GM19452 (cell line): ENCODE results near the gene MRAP2.

ENCODE experiments used
- ATAC-seq: cut with Tn5 transposase; IDR thresholded peaks from one replicate; pipeline ENCODE4 v1.9.1; 2021; ENCODE audit not compliant: unreplicated experiment

MRAP2 gene

GRCh38 chr6:84033523-84034451, at the start of gene MRAP2:
Gene MRAP2 (plus strand): TSS chr6:84033772. CDS start chr6:84055319, 21,547 bp downstream.
- peak; percentile 58 for ATAC-seq

DNA sequence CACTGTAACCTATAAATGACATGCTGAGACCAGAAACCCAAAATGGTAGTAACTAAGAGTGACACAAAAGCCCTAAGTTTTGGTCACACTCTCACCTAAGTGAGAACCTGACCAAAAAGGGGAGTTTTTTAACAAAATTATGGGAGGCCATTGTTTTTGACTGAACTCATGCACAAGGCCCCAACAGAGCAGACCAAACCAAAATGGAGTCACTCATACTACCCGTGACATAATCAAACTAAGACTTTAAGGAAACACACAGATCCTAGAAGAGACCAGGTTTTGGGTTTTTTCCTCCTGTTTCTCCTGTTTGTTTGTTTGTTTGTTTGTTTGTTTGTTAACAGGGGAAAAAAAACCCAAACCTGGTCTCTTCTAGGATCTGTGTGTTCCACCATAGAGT, 49.2 kb upstream of the MRAP2 start:
- no peak for ATAC-seq

DNA sequence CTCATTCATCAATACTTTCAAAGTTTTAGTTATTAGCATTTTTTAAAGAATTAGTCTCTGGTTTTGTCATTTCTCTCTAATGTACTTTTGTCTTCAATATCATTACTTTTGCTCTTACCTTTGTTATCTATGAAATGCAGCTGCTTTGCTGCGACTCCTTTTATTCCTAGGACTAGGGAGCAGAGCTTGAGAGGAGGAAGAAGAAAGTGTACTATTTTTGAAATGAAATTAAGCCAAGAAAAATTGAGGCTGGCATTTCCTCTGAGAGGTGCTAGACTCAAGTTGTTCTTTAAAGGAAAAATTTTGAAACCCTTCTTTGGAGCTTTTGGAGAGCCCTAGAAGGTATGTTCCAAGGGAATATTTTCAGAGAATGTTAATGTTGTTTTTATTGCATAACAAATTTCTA, 48.3 kb upstream of the MRAP2 start:
- ATAC-seq, result no peak

GRCh38 chr6:83985715-83986114, 47.9 kb upstream of the MRAP2 start:
- ATAC-seq, result no peak

- ATAC-seq, result no peak
Observed at GRCh38 chr6:83998021-83998584, 35.5 kb upstream of the MRAP2 start.

DNA sequence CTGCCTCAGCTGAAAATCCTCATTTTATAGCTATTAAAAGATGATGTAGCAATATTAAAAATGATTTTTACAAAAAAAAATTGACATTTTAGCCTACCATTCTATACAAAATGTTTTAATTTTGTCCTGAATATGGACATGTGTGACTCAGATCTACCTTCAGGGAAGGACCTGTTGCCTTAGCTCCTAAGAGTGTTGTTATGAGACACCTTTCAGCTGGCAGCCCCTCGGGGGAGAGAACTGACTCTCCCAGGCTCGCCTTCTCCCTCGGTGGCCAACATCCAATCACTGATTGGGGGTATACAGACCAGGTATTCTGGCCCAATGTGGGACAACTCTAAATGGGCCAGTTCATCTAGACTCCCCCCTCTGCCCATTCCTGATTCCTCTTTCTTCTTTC, 32.5 kb upstream of the MRAP2 start:
- no peak for ATAC-seq

DNA sequence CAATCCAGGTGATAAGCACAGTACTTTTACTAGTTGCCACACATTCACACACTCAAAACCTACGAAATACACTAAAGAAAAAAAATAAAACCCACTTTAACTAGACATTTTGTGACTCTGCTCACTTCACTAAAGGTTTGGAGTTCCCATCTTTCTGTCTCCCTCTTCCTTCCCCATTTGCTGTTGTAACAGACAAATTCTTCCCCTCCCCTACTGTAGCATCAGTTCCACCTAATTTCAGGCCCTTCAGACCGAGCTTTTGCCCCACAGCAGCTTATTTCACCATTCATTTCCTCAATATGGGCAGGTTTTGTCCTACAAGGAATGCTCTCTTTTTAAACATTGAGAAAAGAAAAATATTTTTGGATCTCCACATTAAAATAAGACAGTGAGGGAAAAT, 31.3 kb upstream of the MRAP2 start:
- ATAC-seq, result no peak

DNA sequence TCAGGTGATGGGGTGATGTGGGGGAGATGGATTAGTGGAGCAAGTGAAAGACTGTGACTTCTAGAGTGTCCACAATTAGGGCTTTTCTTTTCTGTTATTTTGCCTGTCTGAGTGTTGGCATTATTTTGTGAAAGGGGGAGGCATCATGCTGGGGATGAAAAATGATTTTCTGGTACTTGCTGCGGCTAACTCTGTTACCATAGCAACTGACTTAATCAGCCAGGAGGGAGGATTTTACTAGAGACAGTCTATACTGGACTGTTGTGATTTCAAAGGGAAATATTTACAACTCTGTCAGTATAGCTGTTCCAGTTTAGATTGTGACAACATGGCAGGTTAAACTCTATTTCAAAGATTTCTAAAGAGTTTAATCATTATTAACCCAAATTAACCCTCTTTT, 30.4 kb upstream of the MRAP2 start:
- no peak for ATAC-seq

GRCh38 chr6:84003654-84004053, 29.9 kb upstream of the MRAP2 start:
- ATAC-seq, result no peak

GRCh38 chr6:84007871-84008270, 25.7 kb upstream of the MRAP2 start:
- no peak for ATAC-seq

DNA sequence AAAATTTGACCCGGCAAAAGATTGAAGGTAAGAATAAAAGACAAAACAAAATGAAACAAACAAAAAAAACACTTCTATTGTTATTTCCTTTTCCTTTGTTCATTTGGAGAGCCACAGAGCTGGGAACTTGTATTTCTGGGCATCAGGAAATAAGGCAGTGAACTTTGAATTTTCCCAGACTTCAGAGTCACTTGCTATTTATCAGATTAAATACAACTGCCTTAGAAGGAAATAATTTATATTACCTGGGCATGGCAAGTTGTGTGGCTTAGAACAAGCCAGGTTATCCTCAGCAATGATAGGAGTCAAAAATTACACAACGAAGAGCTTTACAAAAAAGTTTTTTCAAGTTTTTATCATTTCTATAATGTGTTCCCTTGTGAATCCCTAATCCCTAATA, 20.2 kb upstream of the MRAP2 start:
- ATAC-seq, result no peak

DNA sequence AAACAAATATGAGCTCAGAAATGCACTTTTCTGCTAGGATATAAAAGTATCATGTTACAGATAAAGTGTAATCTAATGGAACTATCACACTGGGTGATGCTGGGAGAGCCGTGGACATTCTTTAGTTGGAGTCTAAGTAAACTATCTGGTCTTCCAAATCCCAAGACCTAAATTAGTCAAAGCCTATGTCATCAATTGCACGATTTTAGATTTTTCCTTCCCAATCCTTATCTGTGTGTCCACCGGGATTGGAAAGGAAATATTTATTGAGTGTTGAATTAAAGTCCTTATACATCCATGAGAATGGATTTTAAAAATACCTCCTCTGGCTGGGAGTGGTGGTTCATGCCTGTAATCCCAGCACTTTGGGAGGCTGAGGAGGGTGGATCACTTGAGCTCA, 19.6 kb upstream of the MRAP2 start:
- ATAC-seq, result no peak

DNA sequence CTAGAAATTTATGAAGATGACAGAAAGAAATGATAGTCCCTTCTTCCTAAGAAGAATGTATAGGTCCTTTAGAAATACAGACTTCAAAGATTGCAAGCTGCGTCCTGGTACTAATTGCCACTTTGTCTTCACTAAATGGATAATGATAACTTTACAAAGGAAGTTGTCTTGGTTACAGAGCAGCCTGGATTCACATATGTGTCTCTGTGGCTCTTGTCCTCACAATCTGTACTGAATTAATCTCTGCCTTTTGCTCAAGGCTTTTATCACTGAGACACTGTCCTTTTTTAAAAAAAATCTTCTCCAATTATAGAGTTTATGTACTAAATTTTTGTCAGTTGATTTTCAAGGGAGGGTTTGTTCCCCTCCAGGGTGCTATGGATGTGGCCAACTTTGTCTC, 17.5 kb upstream of the MRAP2 start:
- ATAC-seq, result no peak

DNA sequence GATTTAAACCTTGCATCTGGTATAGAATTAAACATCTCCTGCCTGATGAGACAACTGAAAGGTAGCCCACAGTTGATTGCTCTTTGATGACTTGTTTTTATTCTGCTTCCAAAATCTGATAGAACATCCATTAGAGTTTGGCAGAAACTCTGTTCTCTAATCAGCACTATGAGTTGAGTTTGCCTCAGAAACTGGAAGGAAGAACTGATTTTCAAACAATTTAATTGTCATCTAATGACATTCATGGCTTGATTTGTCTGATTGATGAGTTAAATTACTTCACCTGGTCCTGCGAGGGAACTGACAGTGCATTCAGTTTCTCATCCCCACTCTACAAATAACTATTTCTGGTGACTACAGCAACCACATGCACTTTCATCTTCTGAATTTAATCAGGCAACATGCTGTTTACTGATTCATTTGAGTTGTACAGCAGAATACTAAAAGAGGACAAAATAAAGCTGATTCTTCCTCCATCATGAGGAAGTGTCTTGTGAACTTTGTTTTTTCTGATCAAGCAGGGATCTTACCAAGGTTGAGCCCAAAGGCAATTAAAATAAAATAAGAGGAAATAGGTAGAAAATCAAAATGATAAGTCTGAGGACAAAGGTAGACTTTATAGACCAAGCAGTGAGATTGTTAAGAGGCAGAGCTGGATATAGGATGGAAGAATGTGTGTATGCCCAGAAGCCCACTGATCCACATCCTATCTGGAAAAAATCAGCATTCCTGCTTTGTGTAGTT, 15.7 kb upstream of the MRAP2 start:
- ATAC-seq, result no peak

- no peak for ATAC-seq
Observed at GRCh38 chr6:84018453-84019061, 15.0 kb upstream of the MRAP2 start.

DNA sequence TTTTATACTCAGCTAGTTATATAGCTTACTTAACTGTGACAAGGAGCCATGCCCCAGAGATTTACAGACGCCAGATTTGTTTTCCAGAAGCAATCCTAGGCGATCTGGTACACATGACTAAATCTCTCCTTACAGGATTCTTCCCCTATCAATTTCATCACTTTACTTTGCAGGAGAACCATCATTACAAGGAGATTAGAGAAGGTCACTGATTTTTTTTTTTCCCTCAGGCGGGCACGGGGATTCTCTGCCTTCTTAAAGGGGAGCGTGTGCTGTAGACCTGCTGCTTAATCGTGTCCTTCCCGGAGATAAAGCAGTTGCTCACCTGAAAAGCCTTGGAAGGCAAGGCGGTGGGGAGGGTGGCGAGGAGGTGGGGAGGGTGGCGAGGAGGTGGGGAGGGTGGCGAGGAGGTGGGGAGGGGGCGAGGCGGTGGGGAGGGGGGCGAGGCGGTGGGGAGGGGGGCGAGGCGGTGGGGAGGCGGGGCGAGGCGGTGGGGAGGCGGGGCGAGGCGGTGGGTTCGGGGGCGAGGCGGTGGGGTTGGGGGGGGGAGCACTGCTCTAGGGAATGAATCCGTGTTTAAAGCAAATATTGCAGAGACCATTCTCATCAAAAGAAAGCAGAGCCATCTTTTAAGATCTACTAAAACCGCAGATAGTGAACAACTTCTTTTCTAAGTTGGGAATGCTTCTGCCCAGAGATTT, 14.3 kb upstream of the MRAP2 start:
- no peak for ATAC-seq

DNA sequence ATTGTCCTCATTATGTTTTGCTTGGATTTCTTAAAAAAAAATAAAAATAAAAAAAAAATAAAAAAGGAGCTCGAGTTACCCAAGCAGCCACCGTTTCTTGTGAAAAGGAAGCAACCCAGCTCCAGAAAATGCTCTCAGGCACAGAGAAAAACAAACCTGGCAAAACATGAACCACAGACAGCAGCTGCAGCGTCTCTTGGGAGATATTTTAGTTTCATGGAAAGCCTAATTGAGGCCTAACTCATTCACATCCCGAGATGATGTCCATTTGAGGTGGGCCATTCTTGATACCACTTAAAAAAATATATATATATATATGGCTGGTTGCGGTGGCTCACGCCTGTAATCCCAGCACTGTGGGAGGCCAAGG, 13.7 kb upstream of the MRAP2 start:
- no peak for ATAC-seq

DNA sequence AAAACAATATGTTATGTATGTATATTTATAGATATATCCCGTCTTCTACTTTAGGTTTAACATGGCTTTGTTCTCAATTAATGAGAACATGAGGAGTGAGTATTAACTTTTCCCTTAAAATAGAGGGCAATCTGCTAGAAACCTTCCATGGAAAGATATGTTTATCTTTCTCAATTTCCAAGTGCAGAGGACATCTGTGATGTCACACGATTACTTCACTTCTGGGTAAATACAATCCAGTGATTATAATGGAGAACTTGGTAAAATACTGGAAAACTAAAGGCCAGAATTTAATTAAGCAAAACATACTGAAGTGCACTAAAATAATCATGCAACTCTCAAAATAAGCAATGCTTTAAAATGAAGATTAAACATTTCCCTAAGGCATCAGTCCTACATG, 11.9 kb upstream of the MRAP2 start:
- no peak for ATAC-seq

DNA sequence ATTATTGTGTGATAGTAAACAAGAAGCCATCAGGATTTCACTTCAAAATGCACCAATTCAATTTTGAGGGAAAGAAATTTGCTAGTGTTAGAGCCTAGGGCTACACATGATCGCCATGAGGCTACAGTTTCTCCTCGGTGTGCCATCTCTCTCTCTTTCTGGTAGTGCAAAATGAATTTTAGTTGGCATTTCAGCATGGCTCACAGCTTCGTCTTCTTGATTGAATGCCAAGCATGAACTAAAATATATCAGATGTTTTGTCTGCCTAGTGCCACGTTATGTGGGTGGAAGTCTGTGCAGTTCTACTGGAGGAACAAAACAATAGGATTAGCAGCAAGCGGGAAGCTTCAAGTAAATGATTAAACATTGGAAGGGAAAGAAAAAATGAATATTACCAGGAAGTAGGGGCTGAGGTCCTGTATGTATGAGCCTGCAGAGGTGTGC, 6.8 kb upstream of the MRAP2 start:
- no peak for ATAC-seq

GRCh38 chr6:84027340-84028181, 6.0 kb upstream of the MRAP2 start:
- ATAC-seq, result no peak
